GM12878 (cell line): ENCODE results near the gene G2E3. TPM values are rescaled to one million over a fixed set of nuclear protein-coding genes. Genes with fewer than 3 reads are reported as not detected.

Experiments used
- ATAC-seq: fragments of 200-7000 bp; cut with Tn5 transposase; 3 replicates; pipeline ENCODE4 v1.9.1; 2020; ENCODE audit warnings: mild to moderate bottlenecking, moderate library complexity
- BruUV-seq: library from RNA; stranded (reverse); fragments of 400-500 nt; replicated peaks from 2 replicates; lab custom pipeline; 2021; lab: Mats Ljungman, UMichigan
- CTCF ChIA-PET: fragments of 300-600 bp; sonication (Branson Sonifier 250); formaldehyde crosslinking; extraction: SDS; loops from one replicate; lab custom pipeline; 2021; ENCODE audit warnings: inconsistent platforms; lab: Yijun Ruan, JAX
- POLR2A ChIA-PET: fragments of 350-600 bp; formaldehyde crosslinking; extraction: SDS; loops from one replicate; lab custom pipeline; 2021; ENCODE audit warnings: inconsistent platforms; lab: Charles Lee
- RAD21 ChIA-PET: fragments of 300-600 bp; sonication (Branson Sonifier 250); formaldehyde crosslinking; loops from one replicate; lab custom pipeline; 2023; ENCODE audit warnings: antibody characterized with exemption; ENCODE audit not compliant: unreplicated experiment; lab: Charles Lee
- SMC1A ChIA-PET: fragments of 300-600 bp; sonication (Branson Sonifier 250); formaldehyde crosslinking; loops from one replicate; lab custom pipeline; 2023; ENCODE audit not compliant: unreplicated experiment, uncharacterized antibody; lab: Charles Lee
- DNase-seq: peaks from one replicate; pipeline ENCODE4 v3.0.0-alpha.2; 2011; ENCODE audit warnings: low read depth, low spot score
- FAIRE-seq: peaks from 3 replicates; lab custom pipeline; 2011; peaks lifted over from hg19 to GRCh38; lab: Jason Lieb, UNC
- H2AFZ ChIP-seq: 2 replicates; pipeline ENCODE4 v1.6.0; 2011; ENCODE audit warnings: low read depth, low read length, control low read depth; ENCODE audit not compliant: control insufficient read depth
- H3K27ac ChIP-seq: 2 replicates; pipeline ENCODE4 v1.5.1; 2011; ENCODE audit warnings: control low read depth; ENCODE audit not compliant: control insufficient read depth, insufficient read depth
- H3K27me3 ChIP-seq, 2 experiments: replicated peaks in 1 of 2; 2 replicates each; pipeline versions ENCODE4 v1.6.0 to v1.6.1; 2011; ENCODE audit warnings: low read length in 1 of 2; ENCODE audit not compliant: control insufficient read depth in 2 of 2, insufficient read depth in 2 of 2
- H3K36me3 ChIP-seq, 2 experiments: 2 replicates each; pipeline ENCODE4 v1.5.1; 2011; ENCODE audit warnings: low read length in 1 of 2; ENCODE audit not compliant: control insufficient read depth in 2 of 2, insufficient read depth in 2 of 2
- H3K4me1 ChIP-seq: 2 replicates; pipeline ENCODE4 v1.6.1; 2011; ENCODE audit warnings: mild to moderate bottlenecking, low read length, moderate library complexity, mixed read lengths; ENCODE audit not compliant: control insufficient read depth, insufficient read depth
- H3K4me2 ChIP-seq: 2 replicates; pipeline ENCODE4 v1.6.0; 2011; ENCODE audit warnings: control low read depth; ENCODE audit not compliant: control insufficient read depth, insufficient read depth
- H3K4me3 ChIP-seq: fragments of 200-600 bp; sonication (generic); 2 replicates; pipeline ENCODE4 v1.5.1; 2016
- H3K79me2 ChIP-seq: 2 replicates; pipeline ENCODE4 v1.6.0; 2011; ENCODE audit warnings: low read length; ENCODE audit not compliant: control insufficient read depth, insufficient read depth
- H3K9ac ChIP-seq: 2 replicates; pipeline ENCODE4 v1.8.0; 2011; ENCODE audit warnings: low read length, control low read depth, mixed read lengths; ENCODE audit not compliant: control insufficient read depth, insufficient read depth
- H3K9me3 ChIP-seq: replicated peaks from 3 replicates; pipeline ENCODE4 v1.5.1; 2011; ENCODE audit warnings: mild to moderate bottlenecking, low read length; ENCODE audit not compliant: control insufficient read depth, insufficient read depth
- H4K20me1 ChIP-seq: 2 replicates; pipeline ENCODE4 v1.6.0; 2011; ENCODE audit not compliant: control insufficient read depth, insufficient read depth
- BMI1 ChIP-seq: fragments of 450-650 bp; IDR thresholded peaks from 2 replicates; pipeline ENCODE4 v1.6.1; 2016; ENCODE audit warnings: mild to moderate bottlenecking, moderate library complexity, borderline replicate concordance
- BRCA1 ChIP-seq: IDR thresholded peaks from 2 replicates; pipeline ENCODE4 v1.6.1; 2011; ENCODE audit warnings: low read depth, low read length, improper control_type of control experiment
- CEBPB ChIP-seq, 2 experiments: fragments of 150-350 bp in 1 of 2; IDR thresholded peaks; 2 replicates each; pipeline ENCODE4 v1.6.1; 2012 to 2014; ENCODE audit warnings: low read depth in 2 of 2, low read length in 2 of 2, borderline replicate concordance in 1 of 2, inconsistent platforms in 1 of 2
- CHD1 ChIP-seq: IDR thresholded peaks from 2 replicates; pipeline ENCODE4 v1.6.1; 2012; ENCODE audit warnings: low read depth, low read length, improper control_type of control experiment
- IKZF2 ChIP-seq, 2 experiments: fragments of 450-650 bp; IDR thresholded peaks; 2 replicates each; pipeline ENCODE4 v1.6.1; 2017; ENCODE audit warnings: mild to moderate bottlenecking in 2 of 2, moderate library complexity in 2 of 2
- JUNB ChIP-seq: IDR thresholded peaks from 2 replicates; pipeline ENCODE4 v1.6.1; 2016; ENCODE audit warnings: antibody characterized with exemption, mild to moderate bottlenecking
- KAT2A ChIP-seq: conservative IDR thresholded peaks from 2 replicates; pipeline ENCODE4 v1.6.1; 2011; ENCODE audit warnings: low read depth, low read length; ENCODE audit not compliant: control insufficient read depth
- MEF2B ChIP-seq: fragments of 450-650 bp; IDR thresholded peaks from 2 replicates; pipeline ENCODE4 v1.6.1; 2018; ENCODE audit warnings: mild to moderate bottlenecking, moderate library complexity; ENCODE audit not compliant: partially characterized antibody, poor library complexity, severe bottlenecking
- MXI1 ChIP-seq: fragments of 150-350 bp; IDR thresholded peaks from 2 replicates; pipeline ENCODE4 v1.6.1; 2011; ENCODE audit warnings: low read depth, mild to moderate bottlenecking, inconsistent platforms, low read length, improper control_type of control experiment
- MYB ChIP-seq: fragments of 150-350 bp; IDR thresholded peaks from 2 replicates; pipeline ENCODE4 v1.6.1; 2014; ENCODE audit warnings: mild to moderate bottlenecking, low read depth, low read length, borderline replicate concordance
- NBN ChIP-seq: fragments of 450-650 bp; IDR thresholded peaks from 2 replicates; pipeline ENCODE4 v1.6.1; 2016
- NFIC ChIP-seq: IDR thresholded peaks from 2 replicates; pipeline ENCODE4 v1.6.1; 2012; ENCODE audit warnings: low read depth, mild to moderate bottlenecking, inconsistent platforms, low read length, moderate library complexity
- NFXL1 ChIP-seq: fragments of 450-650 bp; IDR thresholded peaks from 2 replicates; pipeline ENCODE4 v1.6.1; 2017; ENCODE audit warnings: antibody characterized with exemption, mild to moderate bottlenecking, borderline replicate concordance
- PAX8 ChIP-seq: fragments of 450-650 bp; IDR thresholded peaks from 2 replicates; pipeline ENCODE4 v1.6.1; 2017; ENCODE audit warnings: mild to moderate bottlenecking, moderate library complexity
- SMARCA5 ChIP-seq: fragments of 450-650 bp; IDR thresholded peaks from 2 replicates; pipeline ENCODE4 v1.6.1; 2017; ENCODE audit warnings: mild to moderate bottlenecking
- STAT1 ChIP-seq: fragments of 450-650 bp; conservative IDR thresholded peaks from 2 replicates; pipeline ENCODE4 v1.6.1; 2014; ENCODE audit warnings: antibody characterized with exemption, mild to moderate bottlenecking
- SUPT20H ChIP-seq: IDR thresholded peaks from 2 replicates; pipeline ENCODE4 v1.6.1; 2011; ENCODE audit warnings: low read depth, mild to moderate bottlenecking, low read length, moderate library complexity, borderline replicate concordance; ENCODE audit not compliant: control insufficient read depth
- ZNF622 ChIP-seq: fragments of 450-650 bp; IDR thresholded peaks from 2 replicates; pipeline ENCODE4 v1.6.1; 2017; ENCODE audit warnings: mild to moderate bottlenecking, inconsistent platforms
- whole genome bisulfite sequencing: methylation state at CpG from one replicate; pipeline ENCODE4 v1.1.6; 2016; ENCODE audit warnings: low lambda C conversion rate; ENCODE audit not compliant: insufficient replicate concordance, insufficient coverage; ENCODE audit errors: missing lambda C conversion rate; 5-methylcytosine and 5-hydroxymethylcytosine counted together
- in situ Hi-C: fragments of 300-500 bp; cut with MboI; formaldehyde crosslinking; loops from 9 replicates; pipeline ENCODE4 v1.14.3; 2018; ENCODE audit warnings: mixed read lengths
- intact Hi-C: fragments of 100-400 bp; cut with micrococcal nuclease; formaldehyde crosslinking; loops from one replicate; pipeline ENCODE4 v1.14.2; 2022; ENCODE audit not compliant: unreplicated experiment
- polyA plus RNA-seq, 11 experiments: library from polyadenylated mRNA; depleted of rRNA in 4 of 11; unstranded in 6 of 11; stranded (reverse) in 5 of 11; fragments of >200 nt; fragmentation: Nextera tagmentation in 4 of 11; fragmentation: Illumina TruSeq in 1 of 11; extraction: Ambion mirVana in 4 of 11; extraction: Trizol in 1 of 11; gene quantifications; 1 replicate in 1 of 11; 2 replicates in 10 of 11; pipeline versions ENCODE4 v1.2.1 to v1.2.3, GENCODE V29; 2011 to 2016; ENCODE audit warnings: inconsistent platforms in 2 of 11, missing spikeins in 2 of 11, low read depth in 1 of 11
- total RNA-seq, 4 experiments: library from RNA; depleted of rRNA in 3 of 4; stranded (reverse); fragments of >200 nt in 3 of 4; fragmentation: Illumina TruSeq in 1 of 4; extraction: Trizol in 1 of 4; gene quantifications; 2 replicates each; pipeline versions ENCODE4 v1.2.1 to v1.2.3, GENCODE V29; 2013 to 2021
- TF ChIP-seq, protein P1 (sequence below): IDR thresholded peaks from 2 replicates; pipeline ENCODE4 v1.6.1; 2011; ENCODE audit warnings: low read depth, low read length, improper control_type of control experiment, borderline replicate concordance

G2E3 gene
- total and polyA plus RNA-seq, 10 of the 15 experiments (the other 5 are each of a cell fraction or from before 2014, with no cell fraction given) = 10.0 to 38.0 (median 21.1) TPM

DNA sequence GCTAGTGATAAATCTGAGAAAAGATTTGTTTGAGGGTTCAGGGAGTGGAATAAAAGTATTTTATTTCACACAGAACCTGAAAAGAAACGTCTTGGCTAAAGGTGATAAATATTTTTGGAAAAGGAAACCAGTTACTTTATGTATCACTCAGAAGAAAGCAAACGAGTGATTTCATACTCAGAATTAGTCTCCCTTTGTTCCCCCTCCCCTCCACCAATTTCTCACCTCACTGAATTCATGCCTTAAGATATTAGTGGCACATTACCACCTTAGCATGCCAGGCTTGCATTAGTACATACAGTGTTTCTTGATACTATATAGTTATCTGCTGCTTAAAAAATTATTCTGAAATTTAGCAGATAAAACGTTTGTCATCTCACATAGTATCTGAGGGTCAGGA lies 28.2 kb downstream of the G2E3 start:
- H3K36me3 ChIP-seq = peaks cover 4 to 27% of the 10 kb centered on the region in 2 experiments
- RAD21 ChIA-PET = no interaction called here
- no peak overlapping the region for H3K27ac ChIP-seq
- in situ Hi-C loops = no loop called here
- no peak overlapping the region for H3K9ac ChIP-seq
- 0 out of 2 replicates have a peak, but pooled peaks have one; percentile 32 for TF ChIP-seq NFIC
- TF ChIP-seq NFXL1 = no peak
- peak; percentile 31; the same call in 1 of the 2 replicates for TF ChIP-seq JUNB
- TF ChIP-seq, all 136 proteins: peak for 2
- Histone ChIP-seq H3K27me3 (no peaks in the 10 kb centered on the region), H3K4me3 (no peak overlapping the region), H3K4me1 (no peaks in the 10 kb centered on the region), H3K4me2 (no peak overlapping the region), H2AFZ (no peak overlapping the region), H3K79me2 (peaks cover 15% of the 10 kb centered on the region), H3K9me3 (peaks cover 9% of the 10 kb centered on the region; the same call in 2 of the 3 replicates), H4K20me1 (no peaks in the 10 kb centered on the region)
- no TSS peak for BruUV-seq
- no peak for DNase-seq
- ATAC-seq = peak; percentile 30; the same call in 2 of the 3 replicates
- FAIRE-seq = no peak
- POLR2A ChIA-PET = no interaction called here
- CTCF ChIA-PET = interaction anchor here (0.6 kb wide), 1 partner anchor 218 kb away, joined by 3 read pairs; no protein-coding TSS in a partner anchor
- intact Hi-C loops = no loop called here
- 43% methylated on average over 3 of the region's 3 CpGs for WGBS
- SMC1A ChIA-PET = interaction anchor here (1.3 kb wide), 1 partner anchor 16 kb away, joined by 3 read pairs; no protein-coding TSS in a partner anchor

DNA sequence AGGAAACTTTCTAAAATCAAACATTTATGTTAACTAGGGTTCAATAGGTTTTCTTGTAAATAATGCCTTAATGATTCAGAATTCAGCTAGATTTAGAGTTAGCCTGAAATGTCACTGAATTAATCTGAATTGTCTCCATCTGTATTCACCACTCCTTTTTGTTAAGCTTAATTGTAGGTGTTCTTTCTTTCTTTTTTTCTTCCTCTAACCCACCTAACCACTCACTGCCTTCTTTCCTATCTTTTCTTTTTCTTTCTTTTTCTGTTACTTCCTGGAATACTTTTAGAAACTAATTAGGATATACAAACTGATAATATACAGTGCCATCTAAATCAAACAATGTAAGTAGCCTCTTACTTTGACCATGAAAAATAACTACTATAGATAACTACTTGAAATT lies 29.9 kb downstream of the G2E3 start:
- peaks cover 10% of the 10 kb centered on the region for H3K79me2 ChIP-seq
- SMC1A ChIA-PET = interaction anchor here (0.7 kb wide), 1 partner anchor 8 kb away, joined by 3 read pairs; no protein-coding TSS in a partner anchor
- H3K27ac ChIP-seq = no peak overlapping the region
- RAD21 ChIA-PET = no interaction called here
- in situ Hi-C loops (no loop called here), intact Hi-C loops (no loop called here)
- DNase-seq = no peak
- H3K9ac ChIP-seq = no peak overlapping the region
- no TSS peak for BruUV-seq
- H3K36me3 ChIP-seq = peaks cover 2 to 24% of the 10 kb centered on the region in 2 experiments; a peak in 3 of 4 replicates
- H3K9me3 ChIP-seq = peaks cover 7% of the 10 kb centered on the region; the same call in 2 of the 3 replicates
- no peak overlapping the region for H3K4me3 ChIP-seq
- POLR2A ChIA-PET = no interaction called here
- FAIRE-seq = no peak
- no peaks in the 10 kb centered on the region for H3K4me1 ChIP-seq
- H2AFZ ChIP-seq = no peak overlapping the region
- no peaks in the 10 kb centered on the region for H3K27me3 ChIP-seq
- no peak for ATAC-seq
- H4K20me1 ChIP-seq = no peaks in the 10 kb centered on the region
- CTCF ChIA-PET = no interaction called here
- H3K4me2 ChIP-seq = no peak overlapping the region
- TF ChIP-seq STAT1 (no peak), MEF2B (no peak), SMARCA5 (no peak), BRCA1 (no peak), KAT2A (no peak), JUNB (no peak), ZNF622 (no peak), PAX8 (no peak), CEBPB (IDR thresholded peaks at IDR 0.05; ENCODE audit: borderline replicate concordance in 1 of 2, low read depth in 2 of 2, low read length in 2 of 2) (no peak), SUPT20H (no peak), MYB (no peak), NBN (no peak), MXI1 (no peak), BMI1 (no peak), IKZF2 (IDR thresholded peaks at IDR 0.05) (no peak), CHD1 (no peak)
- TF ChIP-seq, protein P1, sequence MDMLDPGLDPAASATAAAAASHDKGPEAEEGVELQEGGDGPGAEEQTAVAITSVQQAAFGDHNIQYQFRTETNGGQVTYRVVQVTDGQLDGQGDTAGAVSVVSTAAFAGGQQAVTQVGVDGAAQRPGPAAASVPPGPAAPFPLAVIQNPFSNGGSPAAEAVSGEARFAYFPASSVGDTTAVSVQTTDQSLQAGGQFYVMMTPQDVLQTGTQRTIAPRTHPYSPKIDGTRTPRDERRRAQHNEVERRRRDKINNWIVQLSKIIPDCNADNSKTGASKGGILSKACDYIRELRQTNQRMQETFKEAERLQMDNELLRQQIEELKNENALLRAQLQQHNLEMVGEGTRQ = no peak
